Thoracic aorta (tissue), 2 donors: ENCODE data around the gene RIPPLY1. TPM values are rescaled to one million over a fixed set of nuclear protein-coding genes. Genes with fewer than 3 reads are reported as not detected.
"Not testable (repeated sequence)": the region's sequence is repeated elsewhere in the genome, so short reads cannot be mapped to it uniquely, and the experiment has no call there.

Experiments used
- ATAC-seq: fragments of 150-250 bp; one replicate; pipeline ENCODE4 v1.8.0; 2017; ENCODE audit warnings: low read depth; ENCODE audit not compliant: insufficient number of reproducible peaks, low FRiP score
- DNase-seq: peaks from one replicate; pipeline ENCODE4 v3.0.0-alpha.2; 2020; ENCODE audit warnings: low spot score
- H3K27ac ChIP-seq, 2 donors: fragments of 200-600 bp; sonication (generic); 1 replicate in 1 of 2; 2 replicates in 1 of 2; pipeline ENCODE4 v1.5.1; 2016; ENCODE audit warnings: mild to moderate bottlenecking in 2 of 2, moderate library complexity in 2 of 2
- H3K27me3 ChIP-seq: fragments of 200-600 bp; sonication (generic); replicated peaks from 2 replicates; pipeline ENCODE4 v1.6.0; 2016; ENCODE audit warnings: mild to moderate bottlenecking; ENCODE audit not compliant: insufficient read depth
- H3K36me3 ChIP-seq: fragments of 200-600 bp; sonication (generic); one replicate; pipeline ENCODE4 v1.5.1; 2016
- H3K4me1 ChIP-seq, 2 donors: fragments of 200-600 bp; sonication (generic); 1 replicate in 1 of 2; 2 replicates in 1 of 2; pipeline versions ENCODE4 v1.5.1 to v1.6.0; 2016; ENCODE audit warnings: low read depth in 2 of 2, mild to moderate bottlenecking in 1 of 2; ENCODE audit not compliant: control insufficient read depth in 1 of 2
- H3K4me3 ChIP-seq: fragments of 200-600 bp; sonication (generic); 2 replicates; pipeline ENCODE4 v1.5.1; 2016; ENCODE audit warnings: mild to moderate bottlenecking
- H3K9me3 ChIP-seq: fragments of 200-600 bp; sonication (generic); 2 replicates; pipeline ENCODE4 v1.5.1; 2016
- total RNA-seq, 2 donors: library from RNA; depleted of rRNA; stranded (reverse); fragments of >200 nt; gene quantifications; one replicate each; pipeline versions ENCODE4 v1.1.0 to v1.2.3, GENCODE V29; 2016
- TF ChIP-seq, protein P1 (sequence below): fragments of 200-600 bp; sonication (generic); IDR thresholded peaks from one replicate; pipeline ENCODE4 v1.5.1; 2019; ENCODE audit warnings: antibody characterized with exemption

The RIPPLY1 gene
- total RNA-seq, 2 donors from 2014 or later = not detected

DNA sequence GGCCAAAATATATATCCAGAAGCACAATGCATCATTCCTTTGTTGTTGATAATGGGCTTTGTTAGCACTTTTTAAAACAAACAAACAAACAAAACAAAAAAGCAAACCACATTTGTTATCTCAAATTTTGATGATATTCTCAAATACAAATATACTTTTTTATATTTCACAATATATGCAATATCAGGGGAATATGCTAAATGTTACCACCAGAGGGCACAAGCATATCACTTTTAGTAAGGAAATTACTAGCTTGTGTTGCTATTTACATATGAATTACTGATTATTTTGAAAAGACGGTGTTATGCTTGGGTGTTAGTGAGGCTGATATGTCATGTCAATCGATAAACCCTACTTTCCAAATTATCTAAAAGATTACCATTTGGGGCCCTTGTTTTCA, 29.1 kb downstream of the RIPPLY1 start:
- Histone ChIP-seq H3K27ac (no peak overlapping the region), H3K4me1 (no peaks in the 10 kb centered on the region), H3K4me3 (no peak overlapping the region), H3K9me3 (no peaks in the 10 kb centered on the region), H3K36me3 (no peaks in the 10 kb centered on the region), H3K27me3 (no peaks in the 10 kb centered on the region)
- TF ChIP-seq, protein P1, sequence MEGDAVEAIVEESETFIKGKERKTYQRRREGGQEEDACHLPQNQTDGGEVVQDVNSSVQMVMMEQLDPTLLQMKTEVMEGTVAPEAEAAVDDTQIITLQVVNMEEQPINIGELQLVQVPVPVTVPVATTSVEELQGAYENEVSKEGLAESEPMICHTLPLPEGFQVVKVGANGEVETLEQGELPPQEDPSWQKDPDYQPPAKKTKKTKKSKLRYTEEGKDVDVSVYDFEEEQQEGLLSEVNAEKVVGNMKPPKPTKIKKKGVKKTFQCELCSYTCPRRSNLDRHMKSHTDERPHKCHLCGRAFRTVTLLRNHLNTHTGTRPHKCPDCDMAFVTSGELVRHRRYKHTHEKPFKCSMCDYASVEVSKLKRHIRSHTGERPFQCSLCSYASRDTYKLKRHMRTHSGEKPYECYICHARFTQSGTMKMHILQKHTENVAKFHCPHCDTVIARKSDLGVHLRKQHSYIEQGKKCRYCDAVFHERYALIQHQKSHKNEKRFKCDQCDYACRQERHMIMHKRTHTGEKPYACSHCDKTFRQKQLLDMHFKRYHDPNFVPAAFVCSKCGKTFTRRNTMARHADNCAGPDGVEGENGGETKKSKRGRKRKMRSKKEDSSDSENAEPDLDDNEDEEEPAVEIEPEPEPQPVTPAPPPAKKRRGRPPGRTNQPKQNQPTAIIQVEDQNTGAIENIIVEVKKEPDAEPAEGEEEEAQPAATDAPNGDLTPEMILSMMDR = peak; percentile 29
- DNase-seq (no peak), ATAC-seq (no peak)

DNA sequence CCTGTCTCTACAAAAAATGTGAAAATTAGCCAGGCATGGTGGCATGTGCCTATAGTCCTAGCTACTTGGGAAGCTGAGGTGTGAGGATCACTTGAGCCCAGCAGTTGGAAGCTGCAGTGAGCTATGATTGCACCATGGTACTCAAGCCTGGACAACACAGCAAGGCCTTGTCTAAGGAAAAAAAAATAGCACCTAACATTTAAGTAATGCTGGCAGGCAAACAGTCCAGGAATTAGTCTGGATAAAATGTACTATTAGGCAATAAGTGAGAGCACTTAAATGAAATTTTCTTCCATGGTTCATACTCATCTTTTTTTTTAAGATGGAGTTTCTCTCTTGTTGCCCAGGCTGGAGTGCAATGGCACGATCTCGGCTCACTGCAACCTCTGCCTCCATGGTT, 30.3 kb downstream of the RIPPLY1 start:
- not testable (repeated sequence) for H3K36me3 ChIP-seq, H3K9me3 ChIP-seq, H3K27me3 ChIP-seq, ATAC-seq, H3K4me3 ChIP-seq, DNase-seq, H3K27ac ChIP-seq, H3K4me1 ChIP-seq

DNA sequence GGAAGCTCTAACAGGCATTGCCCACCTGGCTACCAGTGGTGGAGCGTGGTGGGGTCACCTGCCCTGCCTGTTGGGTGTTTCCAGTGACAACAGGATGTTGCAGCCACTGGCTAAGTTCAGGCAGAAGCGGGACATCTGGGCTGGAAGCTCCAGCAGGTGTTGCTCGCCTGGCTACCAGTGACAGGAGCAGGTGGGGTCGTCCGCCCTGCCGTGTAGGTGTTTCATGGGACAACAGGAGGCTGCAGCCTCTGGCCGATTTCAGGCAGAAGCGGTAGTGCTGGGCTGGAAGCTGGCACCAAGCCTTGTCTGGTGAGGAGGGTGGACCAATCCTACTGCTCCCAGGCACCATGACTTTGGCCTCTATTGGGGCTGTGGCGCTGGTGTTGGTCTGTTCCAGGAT, 39.4 kb downstream of the RIPPLY1 start:
- TF ChIP-seq, protein P1 = no peak
- DNase-seq = no peak
- H3K36me3 ChIP-seq = no peaks in the 10 kb centered on the region
- ATAC-seq = no peak
- no peak overlapping the region for H3K4me3 ChIP-seq
- no peaks in the 10 kb centered on the region for H3K27me3 ChIP-seq
- no peak overlapping the region for H3K27ac ChIP-seq
- H3K9me3 ChIP-seq = no peaks in the 10 kb centered on the region
- no peaks in the 10 kb centered on the region for H3K4me1 ChIP-seq

DNA sequence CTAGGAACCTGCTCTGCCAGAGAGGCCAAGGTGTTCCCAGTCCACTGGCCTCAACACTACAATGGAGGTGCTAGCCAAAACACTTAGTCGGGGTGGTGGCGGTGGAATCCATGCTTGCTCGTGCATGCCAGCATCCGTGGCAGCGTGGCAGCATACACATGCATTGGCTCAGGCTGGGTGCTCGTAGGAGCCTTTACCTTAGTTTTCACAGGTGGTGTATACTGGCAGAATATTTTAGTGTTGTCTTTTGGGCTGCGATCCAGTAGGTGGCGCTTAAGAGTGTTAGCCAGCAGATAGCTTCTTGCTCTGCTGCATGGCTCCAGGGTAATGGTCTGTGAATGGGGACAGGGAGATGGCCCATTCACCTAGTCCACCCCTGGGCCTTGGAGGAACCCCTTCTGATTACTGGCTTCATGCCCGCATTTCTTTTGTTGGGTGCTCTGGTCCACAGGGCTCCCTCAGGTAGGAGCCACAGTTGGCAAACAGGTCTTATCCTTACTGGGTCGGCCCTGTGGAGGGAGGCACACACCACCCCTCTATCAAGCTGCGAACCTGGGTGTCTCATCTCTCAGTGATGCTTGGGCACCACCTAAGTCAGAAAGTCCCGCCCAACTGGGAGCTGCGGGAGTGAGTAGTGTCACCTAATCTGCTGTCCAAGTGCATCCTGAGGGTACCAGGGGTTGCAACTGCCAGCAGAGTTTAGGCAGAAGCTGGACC, 40.0 kb downstream of the RIPPLY1 start:
- Histone ChIP-seq H3K4me3 (no peak overlapping the region), H3K27me3 (no peaks in the 10 kb centered on the region), H3K27ac (no peak overlapping the region), H3K9me3 (no peaks in the 10 kb centered on the region), H3K36me3 (no peaks in the 10 kb centered on the region), H3K4me1 (no peaks in the 10 kb centered on the region)
- DNase-seq = no peak
- TF ChIP-seq, protein P1 = no peak
- no peak for ATAC-seq

Other genes with a start within 250 kb of the RIPPLY1 start
- gene RNF128, start 176.6 kb downstream of the RIPPLY1 start, total RNA-seq = not detected
- gene TBC1D8B, start 100.7 kb downstream of the RIPPLY1 start, total RNA-seq = 10 to 100 TPM in 1 of 2 donors, 1 to 10 TPM in 1; 7.9 to 16.9 TPM
- not detected for gene CLDN2, start 17.1 kb upstream of the RIPPLY1 start, total RNA-seq
- gene MORC4, start 96.9 kb upstream of the RIPPLY1 start, total RNA-seq = 10 to 100 TPM; 10.4 to 28.4 TPM
- gene RBM41, start 215.5 kb upstream of the RIPPLY1 start, total RNA-seq = 10 to 100 TPM; 17.2 to 19.4 TPM